ENCODE results near the gene NTNG2. TPM values are rescaled to one million over a fixed set of nuclear protein-coding genes. Genes with fewer than 3 reads are reported as not detected.

NTNG2 gene
- total RNA-seq, 2 donors from 2014 or later = 1.3 TPM

DNA sequence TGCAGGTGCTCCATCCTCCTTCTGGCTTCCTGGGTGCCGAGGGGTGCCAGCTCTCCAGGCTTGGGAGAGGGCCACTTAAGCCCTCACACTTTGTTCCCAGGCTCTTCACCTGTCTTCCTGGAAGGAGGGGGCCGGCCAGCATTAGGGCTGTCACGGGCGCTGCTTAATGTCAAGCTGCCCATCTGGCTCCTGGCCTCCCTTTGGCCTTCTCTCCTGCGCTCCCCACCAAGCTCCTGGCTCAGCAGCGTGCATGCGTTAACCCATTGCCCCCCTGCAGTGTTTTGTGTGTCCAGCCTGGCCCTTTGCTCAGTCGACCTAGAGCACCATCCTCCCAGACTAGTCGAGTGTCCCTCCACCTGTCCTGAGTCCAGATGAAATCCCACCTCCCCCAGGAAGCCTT lies 21.3 kb downstream of the NTNG2 start:
- Histone ChIP-seq H3K9me3 (ENCODE audit: control insufficient read depth, low read length) (no peaks in the 10 kb centered on the region), H3K27ac (ENCODE audit: low read depth, low read length) (no peak overlapping the region), H3K4me1 (ENCODE audit: control insufficient read depth, insufficient read depth, low read length) (peaks cover 22% of the 10 kb centered on the region), H3K36me3 (ENCODE audit: control insufficient read depth, insufficient read depth, low read length) (no peaks in the 10 kb centered on the region), H3K27me3 (ENCODE audit: control insufficient read depth, insufficient read depth, low read length, poor library complexity, severe bottlenecking) (no peaks in the 10 kb centered on the region), H3K4me3 (ENCODE audit: low read length) (no peak overlapping the region), H3K9ac (ENCODE audit: extremely low read depth, low read length, poor library complexity, severe bottlenecking) (no peak overlapping the region)
- no peak overlapping the region for H3K4me3 Mint-ChIP-seq
- WGBS, 2 experiments (ENCODE audit: insufficient coverage in 1 of 2, insufficient read length in 1 of 2) = 47 to 57% methylated on average over 6 to 9 of the region's 9 CpGs
- peaks cover 1% of the 10 kb centered on the region for H3K36me3 Mint-ChIP-seq (ENCODE audit: low read depth)
- TF ChIP-seq CTCF (conservative IDR thresholded peaks at IDR 0.05) = no peak
- H3K27me3 Mint-ChIP-seq (ENCODE audit: insufficient read depth) = peaks cover 2% of the 10 kb centered on the region
- no peaks in the 10 kb centered on the region for H3K9me3 Mint-ChIP-seq
- H3K27ac Mint-ChIP-seq = no peak overlapping the region
- DNase-seq = peak; percentile 59
- peaks cover 43% of the 10 kb centered on the region for H3K4me1 Mint-ChIP-seq

DNA sequence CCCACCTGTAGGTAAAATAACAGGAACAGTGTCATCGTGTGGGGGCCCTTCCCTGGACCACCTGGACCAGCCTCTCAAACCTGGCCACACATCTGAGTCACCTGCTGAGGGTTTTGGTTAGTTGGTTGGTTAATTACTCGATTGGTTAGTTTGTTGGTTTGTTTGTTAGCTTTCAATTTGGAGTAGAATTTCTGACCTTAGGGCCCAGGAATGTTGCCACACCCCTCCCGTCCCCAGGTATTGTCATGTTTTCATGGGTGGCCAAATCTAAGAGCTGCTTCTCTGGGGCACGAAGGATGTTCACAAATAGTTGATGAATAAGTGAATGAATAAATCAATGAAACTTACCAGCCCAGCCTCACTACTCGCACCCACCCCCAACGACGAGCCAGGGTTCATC lies 21.9 kb downstream of the NTNG2 start:
- no peak for TF ChIP-seq CTCF (conservative IDR thresholded peaks at IDR 0.05)
- Histone ChIP-seq H3K36me3 (ENCODE audit: control insufficient read depth, insufficient read depth, low read length) (no peaks in the 10 kb centered on the region), H3K9me3 (ENCODE audit: control insufficient read depth, low read length) (no peaks in the 10 kb centered on the region), H3K27ac (ENCODE audit: low read depth, low read length) (no peak overlapping the region), H3K9ac (ENCODE audit: extremely low read depth, low read length, poor library complexity, severe bottlenecking) (no peak overlapping the region), H3K4me1 (ENCODE audit: control insufficient read depth, insufficient read depth, low read length) (peaks cover 22% of the 10 kb centered on the region), H3K4me3 (ENCODE audit: low read length) (no peak overlapping the region), H3K27me3 (ENCODE audit: control insufficient read depth, insufficient read depth, low read length, poor library complexity, severe bottlenecking) (no peaks in the 10 kb centered on the region)
- DNase-seq = peak; percentile 72
- H3K27ac Mint-ChIP-seq = peak overlapping the region; percentile 77
- 60 to 70% methylated on average over 2 to 7 of the region's 7 CpGs for WGBS, 2 experiments (ENCODE audit: insufficient coverage in 1 of 2, insufficient read length in 1 of 2)
- H3K36me3 Mint-ChIP-seq (ENCODE audit: low read depth) = no peaks in the 10 kb centered on the region
- peaks cover 43% of the 10 kb centered on the region for H3K4me1 Mint-ChIP-seq
- no peak overlapping the region for H3K4me3 Mint-ChIP-seq
- H3K27me3 Mint-ChIP-seq (ENCODE audit: insufficient read depth) = peaks cover 2% of the 10 kb centered on the region
- no peaks in the 10 kb centered on the region for H3K9me3 Mint-ChIP-seq

- no peaks in the 10 kb centered on the region for H3K9me3 Mint-ChIP-seq
- no peak for DNase-seq
- Histone ChIP-seq H3K27me3 (ENCODE audit: control insufficient read depth, insufficient read depth, low read length, poor library complexity, severe bottlenecking) (no peaks in the 10 kb centered on the region), H3K27ac (ENCODE audit: low read depth, low read length) (no peak overlapping the region), H3K4me1 (ENCODE audit: control insufficient read depth, insufficient read depth, low read length) (peaks cover 22% of the 10 kb centered on the region), H3K9ac (ENCODE audit: extremely low read depth, low read length, poor library complexity, severe bottlenecking) (no peak overlapping the region), H3K36me3 (ENCODE audit: control insufficient read depth, insufficient read depth, low read length) (no peaks in the 10 kb centered on the region), H3K4me3 (ENCODE audit: low read length) (no peak overlapping the region), H3K9me3 (ENCODE audit: control insufficient read depth, low read length) (no peaks in the 10 kb centered on the region)
- no peaks in the 10 kb centered on the region for H3K36me3 Mint-ChIP-seq (ENCODE audit: low read depth)
- H3K4me1 Mint-ChIP-seq = peaks cover 43% of the 10 kb centered on the region
- 78 to 81% methylated on average over 10 to 11 of the region's 11 CpGs for WGBS, 2 experiments (ENCODE audit: insufficient coverage in 1 of 2, insufficient read length in 1 of 2)
- peak overlapping the region; percentile 77 for H3K27ac Mint-ChIP-seq
- no peak overlapping the region for H3K4me3 Mint-ChIP-seq
- no peak for TF ChIP-seq CTCF (conservative IDR thresholded peaks at IDR 0.05)
- peaks cover 2% of the 10 kb centered on the region for H3K27me3 Mint-ChIP-seq (ENCODE audit: insufficient read depth)
Observed at GRCh38 chr9:132184124-132184523, 22.3 kb downstream of the NTNG2 start.

All from endodermal cell (in vitro differentiated cells).